ENCODE measurements around the gene CDC45. TPM values are rescaled to one million over a fixed set of nuclear protein-coding genes. Genes with fewer than 3 reads are reported as not detected.
"Not testable (repeated sequence)": the region's sequence is repeated elsewhere in the genome, so short reads cannot be mapped to it uniquely, and the experiment has no call there.

Gene CDC45
- total RNA-seq, 4 donors from 2014 or later: 11.7 TPM; not detected in 3

DNA sequence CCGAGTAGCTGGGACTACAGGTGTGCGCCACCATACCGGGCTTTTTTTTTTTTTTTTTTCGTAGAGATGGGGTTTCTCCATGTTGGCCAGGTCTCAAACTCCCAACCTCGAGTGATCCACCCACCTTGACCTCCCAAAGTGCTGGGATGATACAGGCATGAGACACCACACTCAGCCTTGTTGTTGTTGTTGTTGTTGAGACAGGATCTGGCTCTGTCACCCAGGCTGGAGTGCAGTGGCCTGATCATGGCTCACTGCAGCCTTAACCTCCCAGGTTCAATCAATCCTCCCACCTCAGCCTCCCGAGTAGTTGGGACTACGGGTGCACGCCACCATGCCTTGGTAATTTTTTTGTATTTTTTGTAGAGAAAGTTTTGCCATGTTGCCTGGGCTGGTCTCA lies 67.9 kb downstream of the CDC45 start:
- Histone ChIP-seq H3K27ac (no peak overlapping the region), H3K27me3 (no peaks in the 10 kb centered on the region), H3K4me3 (no peak overlapping the region), H3K4me1 (no peaks in the 10 kb centered on the region), H3K9me3 (no peaks in the 10 kb centered on the region), H3K36me3 (no peaks in the 10 kb centered on the region)
- DNase-seq: no peak
- TF ChIP-seq, protein P1, sequence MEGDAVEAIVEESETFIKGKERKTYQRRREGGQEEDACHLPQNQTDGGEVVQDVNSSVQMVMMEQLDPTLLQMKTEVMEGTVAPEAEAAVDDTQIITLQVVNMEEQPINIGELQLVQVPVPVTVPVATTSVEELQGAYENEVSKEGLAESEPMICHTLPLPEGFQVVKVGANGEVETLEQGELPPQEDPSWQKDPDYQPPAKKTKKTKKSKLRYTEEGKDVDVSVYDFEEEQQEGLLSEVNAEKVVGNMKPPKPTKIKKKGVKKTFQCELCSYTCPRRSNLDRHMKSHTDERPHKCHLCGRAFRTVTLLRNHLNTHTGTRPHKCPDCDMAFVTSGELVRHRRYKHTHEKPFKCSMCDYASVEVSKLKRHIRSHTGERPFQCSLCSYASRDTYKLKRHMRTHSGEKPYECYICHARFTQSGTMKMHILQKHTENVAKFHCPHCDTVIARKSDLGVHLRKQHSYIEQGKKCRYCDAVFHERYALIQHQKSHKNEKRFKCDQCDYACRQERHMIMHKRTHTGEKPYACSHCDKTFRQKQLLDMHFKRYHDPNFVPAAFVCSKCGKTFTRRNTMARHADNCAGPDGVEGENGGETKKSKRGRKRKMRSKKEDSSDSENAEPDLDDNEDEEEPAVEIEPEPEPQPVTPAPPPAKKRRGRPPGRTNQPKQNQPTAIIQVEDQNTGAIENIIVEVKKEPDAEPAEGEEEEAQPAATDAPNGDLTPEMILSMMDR (IDR thresholded peaks at IDR 0.05): no peak
- no peak for TF ChIP-seq POLR2A (IDR thresholded peaks at IDR 0.05)
- intact Hi-C loops (cut with DNase I; ENCODE audit: low total_unique reads): no loop called here

DNA sequence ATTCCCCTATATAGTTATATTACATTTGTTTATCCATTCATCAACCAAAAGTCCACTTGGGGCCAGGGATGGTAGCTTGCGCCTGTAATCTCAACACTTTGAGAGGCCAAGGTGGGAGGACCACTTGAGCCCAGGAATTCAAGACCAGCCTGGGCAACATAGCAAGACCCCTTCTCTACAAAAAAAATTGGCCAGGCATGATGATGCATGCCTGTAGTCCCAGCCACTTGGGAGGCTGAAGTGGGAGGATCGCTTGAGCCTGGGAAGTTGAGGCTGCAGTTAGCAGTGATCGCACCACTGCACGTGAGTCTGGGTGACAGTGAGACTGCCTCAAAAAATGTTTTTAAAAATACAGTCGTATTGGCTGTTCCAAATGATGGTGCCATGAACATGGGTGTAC lies 68.7 kb downstream of the CDC45 start:
- H3K4me1 ChIP-seq; intact Hi-C loops (cut with DNase I; ENCODE audit: low total_unique reads); H3K27ac ChIP-seq; H3K27me3 ChIP-seq; H3K9me3 ChIP-seq; DNase-seq; H3K36me3 ChIP-seq; H3K4me3 ChIP-seq: not testable (repeated sequence)

DNA sequence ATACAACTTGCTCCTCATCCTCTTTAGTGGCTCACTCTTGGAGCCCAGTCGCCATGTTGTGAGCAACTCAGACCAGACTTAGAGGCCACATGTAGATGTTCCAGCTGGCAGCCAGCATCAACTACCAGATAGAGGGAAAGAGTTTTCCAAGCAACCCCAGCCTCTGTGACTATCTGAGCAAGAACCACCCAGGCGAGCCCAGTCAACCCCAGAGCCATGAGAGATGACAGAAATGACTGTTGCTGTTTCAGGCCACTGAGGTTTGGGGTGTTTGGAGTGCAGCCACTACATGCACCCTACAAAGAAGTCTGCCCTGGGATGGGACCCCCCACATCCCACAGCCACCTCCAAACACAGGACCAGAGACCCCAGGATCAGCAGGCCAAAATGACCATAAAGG lies 69.2 kb downstream of the CDC45 start:
- no peaks in the 10 kb centered on the region for H3K4me1 ChIP-seq
- no peak overlapping the region for H3K27ac ChIP-seq
- no peak overlapping the region for H3K4me3 ChIP-seq
- DNase-seq: no peak
- TF ChIP-seq POLR2A (IDR thresholded peaks at IDR 0.05): no peak
- TF ChIP-seq, protein P1 (IDR thresholded peaks at IDR 0.05): no peak
- intact Hi-C loops (cut with DNase I; ENCODE audit: low total_unique reads): no loop called here
- no peaks in the 10 kb centered on the region for H3K9me3 ChIP-seq
- no peaks in the 10 kb centered on the region for H3K36me3 ChIP-seq
- no peaks in the 10 kb centered on the region for H3K27me3 ChIP-seq

DNA sequence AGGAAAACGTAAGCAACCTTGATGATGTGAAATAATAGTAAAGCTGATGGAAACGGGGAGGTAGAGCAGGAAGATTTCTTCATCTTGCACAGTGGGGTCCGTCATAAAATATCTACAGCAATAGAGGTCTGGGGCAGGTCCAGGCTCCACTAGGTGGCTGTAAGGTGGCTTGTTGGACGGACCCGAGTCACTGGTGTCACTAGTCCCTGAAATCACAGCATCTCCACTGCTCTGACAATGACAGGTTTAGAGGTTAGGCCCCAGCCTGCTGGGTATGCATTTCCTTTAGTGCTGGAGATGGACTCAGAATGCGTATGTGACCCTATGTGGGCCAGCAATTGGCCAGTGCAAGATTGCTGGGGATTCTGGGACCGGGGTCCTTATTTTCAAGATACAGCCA lies 69.7 kb downstream of the CDC45 start:
- H3K27ac ChIP-seq: no peak overlapping the region
- intact Hi-C loops (cut with DNase I; ENCODE audit: low total_unique reads): no loop called here
- no peaks in the 10 kb centered on the region for H3K27me3 ChIP-seq
- H3K4me1 ChIP-seq: no peaks in the 10 kb centered on the region
- no peaks in the 10 kb centered on the region for H3K9me3 ChIP-seq
- no peaks in the 10 kb centered on the region for H3K36me3 ChIP-seq
- no peak overlapping the region for H3K4me3 ChIP-seq
- no peak for TF ChIP-seq POLR2A (IDR thresholded peaks at IDR 0.05)
- TF ChIP-seq, protein P1 (IDR thresholded peaks at IDR 0.05): no peak
- no peak for DNase-seq

DNA sequence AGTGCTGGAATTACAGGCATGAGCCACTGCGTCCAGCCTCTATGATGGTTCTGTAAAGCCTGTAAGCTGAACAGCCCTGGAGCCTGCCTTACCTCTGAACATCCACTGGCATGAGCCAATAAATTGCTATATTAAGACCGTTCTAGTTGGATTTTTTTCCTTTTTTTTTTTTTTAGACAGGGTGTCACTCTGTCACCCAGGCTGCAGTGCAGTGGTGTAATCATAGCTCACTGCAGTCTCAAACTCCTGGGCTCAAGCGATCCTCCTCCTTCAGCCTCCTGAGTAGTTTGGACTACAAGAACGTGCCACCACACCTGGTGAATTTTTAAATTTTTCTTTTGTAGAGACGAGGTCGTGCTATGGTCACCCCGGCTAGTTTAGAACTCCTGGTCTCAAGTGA lies 70.7 kb downstream of the CDC45 start:
- no peaks in the 10 kb centered on the region for H3K36me3 ChIP-seq
- intact Hi-C loops (cut with DNase I; ENCODE audit: low total_unique reads): no loop called here
- no peak overlapping the region for H3K4me3 ChIP-seq
- no peaks in the 10 kb centered on the region for H3K4me1 ChIP-seq
- DNase-seq: no peak
- H3K9me3 ChIP-seq: no peaks in the 10 kb centered on the region
- no peaks in the 10 kb centered on the region for H3K27me3 ChIP-seq
- no peak overlapping the region for H3K27ac ChIP-seq
- no peak for TF ChIP-seq POLR2A (IDR thresholded peaks at IDR 0.05)
- TF ChIP-seq, protein P1 (IDR thresholded peaks at IDR 0.05): no peak

DNA sequence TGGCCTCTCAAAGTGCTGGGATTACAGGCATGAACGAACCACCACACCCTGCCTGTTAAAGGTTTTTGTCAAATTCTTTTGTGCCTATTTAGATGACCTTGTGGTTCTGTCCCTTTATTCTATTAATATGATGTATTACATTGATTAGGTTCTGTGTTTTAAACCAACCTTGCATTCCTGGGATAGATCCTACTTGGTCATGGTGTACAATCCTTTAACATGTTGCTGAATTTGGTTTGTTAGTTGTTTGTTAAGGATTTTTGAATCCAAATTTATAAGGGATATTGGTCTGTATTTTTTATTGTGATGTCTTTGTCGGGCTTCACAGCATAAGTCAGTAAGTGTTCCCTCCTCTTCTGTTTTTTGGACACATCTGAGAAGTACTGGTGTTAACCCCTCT lies 73.5 kb downstream of the CDC45 start:
- no peaks in the 10 kb centered on the region for H3K9me3 ChIP-seq
- no peak for DNase-seq
- no peaks in the 10 kb centered on the region for H3K36me3 ChIP-seq
- H3K4me3 ChIP-seq: no peak overlapping the region
- H3K27ac ChIP-seq: no peak overlapping the region
- H3K4me1 ChIP-seq: no peaks in the 10 kb centered on the region
- intact Hi-C loops (cut with DNase I; ENCODE audit: low total_unique reads): no loop called here
- H3K27me3 ChIP-seq: no peaks in the 10 kb centered on the region
- TF ChIP-seq, protein P1 (IDR thresholded peaks at IDR 0.05): no peak
- no peak for TF ChIP-seq POLR2A (IDR thresholded peaks at IDR 0.05)
